DOHH2 (cell line): ENCODE measurements around the gene MSH5.

Experiments
- H3F3A ChIP-seq: fragments of 200-600 bp; sonication (generic), shearing (Covaris generic); 2 replicates; pipeline ENCODE4 v1.6.0; 2016; ENCODE audit warnings: antibody characterized with exemption, mild to moderate bottlenecking; ENCODE audit not compliant: control insufficient read depth, insufficient read depth
- H3K27ac ChIP-seq: fragments of 200-600 bp; sonication (generic); 2 replicates; pipeline ENCODE4 v1.5.1; 2014; ENCODE audit warnings: low read depth, mild to moderate bottlenecking, low read length, moderate library complexity
- H3K27me3 ChIP-seq: fragments of 200-600 bp; sonication (generic); 2 replicates; pipeline ENCODE4 v1.6.1; 2014; ENCODE audit warnings: mild to moderate bottlenecking, low read length, mixed read lengths; ENCODE audit not compliant: control insufficient read depth
- H3K36me3 ChIP-seq: fragments of 200-600 bp; sonication (generic); 2 replicates; pipeline ENCODE4 v1.6.1; 2014; ENCODE audit warnings: mild to moderate bottlenecking, low read length, moderate library complexity, mixed read lengths; ENCODE audit not compliant: control insufficient read depth
- H3K4me1 ChIP-seq: fragments of 200-600 bp; sonication (generic); 2 replicates; pipeline ENCODE4 v1.6.1; 2014; ENCODE audit warnings: mild to moderate bottlenecking, low read length, mixed read lengths; ENCODE audit not compliant: control insufficient read depth
- H3K4me2 ChIP-seq: fragments of 200-600 bp; sonication (generic); 2 replicates; pipeline ENCODE4 v1.6.0; 2014; ENCODE audit warnings: mild to moderate bottlenecking, low read length, moderate library complexity
- H3K4me3 ChIP-seq: fragments of 200-600 bp; sonication (generic); 2 replicates; pipeline ENCODE4 v1.5.1; 2014; ENCODE audit warnings: mild to moderate bottlenecking, low read length, mixed read lengths
- H3K79me2 ChIP-seq: fragments of 200-600 bp; sonication (generic); 2 replicates; pipeline ENCODE4 v1.6.1; 2014; ENCODE audit warnings: mild to moderate bottlenecking, low read length, mixed read lengths; ENCODE audit not compliant: control insufficient read depth
- H3K9me2 ChIP-seq: fragments of 200-600 bp; sonication (generic); replicated peaks from 2 replicates; pipeline ENCODE4 v1.6.1; 2014; ENCODE audit warnings: mild to moderate bottlenecking, low read length, mixed read lengths; ENCODE audit not compliant: control insufficient read depth
- H3K9me3 ChIP-seq: fragments of 200-600 bp; sonication (generic); 2 replicates; pipeline ENCODE4 v1.6.1; 2014; ENCODE audit warnings: antibody characterized with exemption, low read length, mixed read lengths; ENCODE audit not compliant: control insufficient read depth, insufficient read depth
- H4K20me1 ChIP-seq: fragments of 200-600 bp; sonication (generic); 2 replicates; pipeline ENCODE4 v1.6.0; 2014; ENCODE audit warnings: low read depth, mild to moderate bottlenecking, antibody characterized with exemption, low read length, moderate library complexity; ENCODE audit not compliant: control insufficient read depth, insufficient read depth
- EZH2phosphoT487 ChIP-seq: fragments of 200-600 bp; sonication (generic); IDR thresholded peaks from 2 replicates; pipeline ENCODE4 v1.6.1; 2017; ENCODE audit warnings: borderline replicate concordance, mild to moderate bottlenecking, antibody characterized with exemption, low read length, moderate library complexity, mixed read lengths
- TF ChIP-seq, protein P1 (sequence below): fragments of 200-600 bp; sonication (generic); IDR thresholded peaks from one replicate; pipeline ENCODE4 v1.5.1; 2014; ENCODE audit warnings: antibody characterized with exemption, mild to moderate bottlenecking, low read depth, low read length; ENCODE audit not compliant: poor library complexity, severe bottlenecking

Gene MSH5

DNA sequence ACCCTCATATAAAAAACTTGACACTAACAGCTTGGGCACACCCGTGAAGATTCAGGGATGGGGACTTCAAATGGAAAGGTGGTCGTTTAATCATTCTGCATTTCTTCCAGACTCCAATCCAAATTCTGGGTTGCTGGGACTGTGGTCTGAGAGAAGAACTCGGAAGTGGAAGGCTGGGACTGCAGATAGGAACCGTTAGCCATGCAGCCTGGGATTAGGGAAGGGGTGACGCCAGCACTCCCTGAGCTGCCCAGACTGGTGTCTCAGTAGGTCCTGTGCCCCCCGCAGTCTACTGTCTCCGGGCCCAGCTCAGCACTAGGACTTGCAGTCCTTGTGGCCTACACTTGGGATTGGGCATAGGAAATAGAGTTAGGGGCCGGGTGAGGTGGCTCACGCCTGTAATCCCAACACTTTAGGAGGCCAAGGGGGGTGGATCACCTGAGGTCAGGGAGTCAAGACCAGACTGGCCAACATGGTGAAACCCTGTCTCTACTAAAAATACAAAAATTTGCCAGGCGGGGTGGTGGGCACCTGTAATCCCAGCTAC is 3.0 kb upstream of the MSH5 start:
- Histone ChIP-seq H3K4me3 (peak overlapping the region; percentile 84), H3K36me3 (peaks cover 57% of the 10 kb centered on the region), H3K27ac (peak overlapping the region; percentile 96), H3K9me3 (no peaks in the 10 kb centered on the region), H3K9me2 (no peaks in the 10 kb centered on the region), H3K4me1 (peaks cover 62% of the 10 kb centered on the region), H3K79me2 (peaks cover 58% of the 10 kb centered on the region), H3K4me2 (peak overlapping the region; percentile 93), H4K20me1 (peaks cover 8% of the 10 kb centered on the region; the same call in 1 of the 2 replicates), H3F3A (peaks cover 44% of the 10 kb centered on the region), H3K27me3 (no peaks in the 10 kb centered on the region)
- TF ChIP-seq EZH2phosphoT487: no peak

DNA sequence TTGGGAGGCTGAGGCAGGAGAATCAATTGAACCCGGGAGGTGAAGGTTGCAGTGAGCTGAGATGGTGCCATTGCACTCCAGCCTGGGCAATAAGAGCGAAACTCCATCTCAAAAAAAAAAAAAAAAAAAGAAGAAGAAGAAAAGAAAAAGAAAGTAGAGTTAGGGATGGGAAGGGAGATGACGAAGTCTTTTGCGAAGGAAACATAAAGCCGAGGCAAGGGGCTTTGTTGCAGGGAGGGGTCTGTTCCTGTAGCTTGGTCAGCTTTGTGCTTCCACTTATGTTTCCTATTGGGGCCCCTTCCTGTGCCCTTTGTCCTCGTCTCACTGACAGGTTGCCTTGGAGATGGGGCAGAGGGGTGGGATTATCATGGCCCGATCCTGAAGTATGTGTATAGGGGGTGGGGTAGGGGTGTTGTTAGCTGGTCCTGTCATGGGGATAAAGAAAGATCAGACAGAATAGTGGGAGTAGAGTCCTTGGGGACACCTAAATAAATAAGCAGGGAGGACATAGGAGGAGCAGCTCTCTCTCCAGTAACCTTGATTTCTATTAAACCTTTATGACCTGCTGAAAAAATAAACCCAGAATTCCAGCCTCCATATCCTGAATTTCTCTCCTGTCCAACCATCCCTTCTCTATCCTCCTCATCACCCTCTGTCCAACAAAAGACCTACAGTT is 2.4 kb upstream of the MSH5 start:
- H3K79me2 ChIP-seq: peaks cover 60% of the 10 kb centered on the region
- peaks cover 38% of the 10 kb centered on the region for H3F3A ChIP-seq
- H3K27ac ChIP-seq: peak overlapping the region; percentile 96
- H3K36me3 ChIP-seq: peaks cover 57% of the 10 kb centered on the region
- H3K9me3 ChIP-seq: no peaks in the 10 kb centered on the region
- TF ChIP-seq EZH2phosphoT487: no peak
- TF ChIP-seq, protein P1, sequence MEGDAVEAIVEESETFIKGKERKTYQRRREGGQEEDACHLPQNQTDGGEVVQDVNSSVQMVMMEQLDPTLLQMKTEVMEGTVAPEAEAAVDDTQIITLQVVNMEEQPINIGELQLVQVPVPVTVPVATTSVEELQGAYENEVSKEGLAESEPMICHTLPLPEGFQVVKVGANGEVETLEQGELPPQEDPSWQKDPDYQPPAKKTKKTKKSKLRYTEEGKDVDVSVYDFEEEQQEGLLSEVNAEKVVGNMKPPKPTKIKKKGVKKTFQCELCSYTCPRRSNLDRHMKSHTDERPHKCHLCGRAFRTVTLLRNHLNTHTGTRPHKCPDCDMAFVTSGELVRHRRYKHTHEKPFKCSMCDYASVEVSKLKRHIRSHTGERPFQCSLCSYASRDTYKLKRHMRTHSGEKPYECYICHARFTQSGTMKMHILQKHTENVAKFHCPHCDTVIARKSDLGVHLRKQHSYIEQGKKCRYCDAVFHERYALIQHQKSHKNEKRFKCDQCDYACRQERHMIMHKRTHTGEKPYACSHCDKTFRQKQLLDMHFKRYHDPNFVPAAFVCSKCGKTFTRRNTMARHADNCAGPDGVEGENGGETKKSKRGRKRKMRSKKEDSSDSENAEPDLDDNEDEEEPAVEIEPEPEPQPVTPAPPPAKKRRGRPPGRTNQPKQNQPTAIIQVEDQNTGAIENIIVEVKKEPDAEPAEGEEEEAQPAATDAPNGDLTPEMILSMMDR: no peak
- H4K20me1 ChIP-seq: peaks cover 8% of the 10 kb centered on the region; the same call in 1 of the 2 replicates
- H3K9me2 ChIP-seq: no peaks in the 10 kb centered on the region
- H3K4me3 ChIP-seq: peak overlapping the region; percentile 84
- peak overlapping the region; percentile 93 for H3K4me2 ChIP-seq
- H3K27me3 ChIP-seq: no peaks in the 10 kb centered on the region
- H3K4me1 ChIP-seq: peaks cover 68% of the 10 kb centered on the region

DNA sequence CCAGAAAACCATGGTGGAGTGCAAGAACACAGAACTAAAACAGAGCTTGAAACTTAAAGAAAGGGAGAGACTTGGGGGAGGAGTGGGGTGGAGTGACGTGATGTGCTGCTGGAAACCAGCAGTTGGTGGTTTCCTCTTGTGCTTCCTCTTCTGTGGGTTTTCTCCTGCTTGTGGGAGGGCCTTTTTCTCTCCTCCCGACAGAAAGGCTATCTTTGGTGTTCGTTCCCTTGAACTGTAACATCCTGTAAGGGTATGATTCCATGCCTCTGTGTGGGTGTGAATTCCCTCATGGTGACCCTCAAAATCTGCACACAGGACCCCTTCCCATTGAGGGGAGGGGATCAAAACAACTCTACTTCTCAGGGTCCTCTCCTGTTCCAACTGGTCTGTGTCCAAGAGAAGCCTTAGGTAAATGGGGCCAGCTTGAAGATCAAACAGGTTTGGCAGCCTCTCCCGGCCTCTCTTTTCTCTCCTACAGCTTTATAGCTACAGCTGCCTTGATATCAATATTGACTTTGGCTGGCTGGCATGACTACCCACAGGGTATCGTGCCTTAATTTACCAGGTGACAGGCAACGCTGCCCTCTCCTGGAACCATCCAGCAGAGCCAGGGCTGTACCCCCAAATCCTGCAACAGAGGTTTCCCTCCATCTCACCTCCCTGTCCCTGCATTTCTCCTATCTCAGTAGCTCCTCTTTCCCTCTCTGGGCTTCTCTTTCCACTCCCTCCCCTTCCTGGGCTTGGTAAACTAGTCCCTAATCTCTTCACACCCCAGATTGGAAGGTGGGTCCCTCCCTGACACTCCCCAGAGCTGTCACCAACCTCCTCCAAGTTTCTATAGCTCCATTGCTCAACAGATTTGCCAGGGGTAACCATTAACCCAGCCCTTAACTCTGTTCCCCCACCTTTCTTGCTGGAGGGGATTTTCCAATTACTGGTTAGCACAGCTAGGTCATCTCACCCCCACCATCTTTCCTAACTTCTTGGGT is 1.5 kb upstream of the MSH5 start:
- H3K9me2 ChIP-seq: no peaks in the 10 kb centered on the region
- peaks cover 71% of the 10 kb centered on the region for H3K4me1 ChIP-seq
- peaks cover 37% of the 10 kb centered on the region for H3F3A ChIP-seq
- TF ChIP-seq, protein P1: peak; percentile 49
- TF ChIP-seq EZH2phosphoT487: no peak
- H3K9me3 ChIP-seq: no peaks in the 10 kb centered on the region
- peak overlapping the region; percentile 96 for H3K27ac ChIP-seq
- peak overlapping the region; percentile 84 for H3K4me3 ChIP-seq
- peak overlapping the region; percentile 93 for H3K4me2 ChIP-seq
- H3K79me2 ChIP-seq: peaks cover 63% of the 10 kb centered on the region
- peaks cover 58% of the 10 kb centered on the region for H3K36me3 ChIP-seq
- peaks cover 8% of the 10 kb centered on the region; the same call in 1 of the 2 replicates for H4K20me1 ChIP-seq
- no peaks in the 10 kb centered on the region for H3K27me3 ChIP-seq
